ENCODE results near the gene DHH.

DHH gene

DNA sequence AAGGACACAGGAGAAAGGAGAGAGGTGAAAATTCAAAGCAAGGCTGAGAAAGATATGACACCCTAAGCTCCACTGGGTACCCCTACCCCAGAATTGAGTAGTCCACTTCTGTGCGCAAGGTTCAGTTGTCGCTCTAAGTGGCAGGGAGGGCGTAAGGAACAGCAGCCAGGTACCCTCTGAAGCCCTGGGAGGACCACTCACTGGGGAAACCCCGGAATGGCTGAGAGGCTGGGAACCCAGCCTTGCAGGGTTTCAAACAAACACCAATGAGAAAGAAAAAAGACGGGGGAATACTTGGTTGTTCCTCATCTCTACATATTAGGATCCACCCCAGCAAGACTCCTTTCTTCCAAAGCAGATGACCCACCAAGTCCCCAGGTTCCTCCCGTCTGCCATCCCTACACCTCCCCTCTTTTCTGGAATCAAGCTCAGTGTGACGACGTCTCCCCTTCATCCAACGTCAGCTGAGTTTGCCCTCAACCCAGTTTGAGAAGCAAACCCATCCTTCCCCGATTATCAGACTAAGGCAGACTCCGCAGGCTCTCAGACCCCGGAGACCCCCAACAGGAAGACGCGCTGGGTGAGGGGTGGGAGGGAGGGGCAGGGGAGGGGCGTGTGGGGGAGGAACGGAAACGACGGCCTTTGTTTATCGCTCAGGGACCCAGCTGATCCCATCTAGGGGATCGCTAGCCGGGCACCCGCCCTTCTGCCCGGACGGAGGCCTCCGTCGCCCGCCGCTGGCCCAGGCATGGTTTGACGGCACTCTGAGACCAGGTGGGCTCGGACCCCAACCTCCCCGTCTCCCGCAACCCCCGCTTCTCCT is 15.3 kb upstream of the DHH start:
- no peak for DNase-seq (ENCODE audit: low read depth)

DNA sequence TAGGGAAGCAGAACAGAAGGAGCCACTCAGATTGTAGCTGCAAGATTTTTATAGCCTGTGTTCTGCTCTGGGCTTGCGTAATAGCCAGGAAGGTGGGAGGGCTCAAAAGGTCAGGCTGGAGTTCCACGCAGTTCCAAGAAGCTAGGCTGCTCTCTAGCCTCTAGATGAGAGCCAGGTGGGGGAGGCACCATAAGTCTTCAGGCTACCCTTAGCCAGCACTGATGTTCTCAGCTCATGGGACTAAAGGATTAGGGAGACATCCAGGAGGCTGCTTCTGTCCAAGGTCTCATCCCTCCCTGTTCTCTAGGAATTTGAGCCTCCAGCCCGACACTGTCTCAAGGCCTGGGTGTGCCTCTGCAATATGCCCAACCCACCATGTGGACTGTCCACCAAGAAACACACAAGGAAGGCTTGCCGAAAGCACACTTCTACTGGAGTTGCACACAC is 14.4 kb upstream of the DHH start:
- no peak for DNase-seq (ENCODE audit: low read depth)

GRCh38 chr12:49105504-49106084 is 11.0 kb upstream of the DHH start:
- DNase-seq (ENCODE audit: low read depth) = no peak

DNA sequence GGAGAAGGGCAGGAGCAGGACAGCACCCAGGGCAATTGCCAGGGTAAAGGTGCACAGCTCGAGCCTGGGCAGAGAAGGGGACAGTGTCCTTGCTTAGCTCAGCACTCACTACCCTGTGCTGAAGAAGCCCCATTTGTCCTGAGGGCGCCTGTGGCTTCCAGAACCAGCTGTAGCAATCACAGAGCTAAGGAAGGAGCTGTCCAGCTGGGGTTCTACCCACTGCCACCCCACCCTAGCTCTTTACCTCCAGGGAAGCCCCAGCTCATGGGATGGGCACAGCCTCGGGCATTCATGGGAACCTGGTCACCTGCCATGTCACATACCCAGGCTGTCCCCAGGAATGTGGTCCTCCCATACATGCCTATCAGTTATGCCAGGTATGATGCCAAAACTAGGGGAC is 10.2 kb upstream of the DHH start:
- DNase-seq (ENCODE audit: low read depth) = no peak

DNA sequence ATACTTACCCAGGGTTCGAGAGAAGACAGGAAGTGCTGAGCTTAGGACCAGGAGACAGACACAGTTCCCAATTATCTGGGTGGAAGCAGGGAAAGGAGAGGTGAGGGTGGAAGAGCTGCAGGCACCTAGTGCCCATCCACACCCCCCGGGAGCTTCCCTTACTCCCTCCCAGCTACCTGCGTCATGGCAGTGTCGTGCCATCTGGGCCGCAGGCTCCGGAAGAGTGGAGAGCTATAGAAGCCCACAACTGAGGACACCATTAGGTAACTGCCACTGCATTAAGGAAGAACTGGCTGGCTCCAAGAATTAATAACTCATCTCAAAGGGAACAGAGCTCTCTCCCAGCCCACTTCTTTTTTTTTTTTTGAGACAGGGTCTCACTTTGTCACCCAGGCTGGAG is 5.8 kb upstream of the DHH start:
- DNase-seq (ENCODE audit: low read depth) = no peak

- no peak for DNase-seq (ENCODE audit: low read depth)
These were observed 4.1 kb upstream of the DHH start for GRCh38 chr12:49098703-49099102.

GRCh38 chr12:49098035-49098451 is 3.4 kb upstream of the DHH start:
- peak; percentile 40 for DNase-seq (ENCODE audit: low read depth)

GRCh38 chr12:49097381-49097780 is 2.8 kb upstream of the DHH start:
- no peak for DNase-seq (ENCODE audit: low read depth)

DNA sequence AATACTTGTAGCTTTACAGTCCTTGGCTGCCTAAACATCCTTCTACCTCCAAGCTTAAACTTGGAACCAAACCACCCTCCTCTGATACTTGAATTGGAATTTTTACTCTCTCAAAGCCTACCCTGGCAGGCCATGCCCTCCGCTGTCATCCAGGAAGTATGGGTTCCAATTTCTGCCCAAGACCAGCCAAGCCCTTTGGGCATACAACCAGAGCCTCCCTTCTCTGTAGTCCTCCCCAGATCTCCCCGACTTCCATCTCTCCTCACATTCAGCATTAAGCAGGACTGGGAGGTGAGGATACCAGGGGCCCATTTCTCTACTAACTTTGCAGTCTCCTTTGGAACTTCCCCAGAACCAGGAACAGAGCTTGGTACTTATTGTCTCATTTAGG is 369 bp upstream of the DHH start:
- no peak for DNase-seq (ENCODE audit: low read depth)

GRCh38 chr12:49093792-49094159 is 825 bp downstream of the DHH start:
- no peak for DNase-seq (ENCODE audit: low read depth)

DNA sequence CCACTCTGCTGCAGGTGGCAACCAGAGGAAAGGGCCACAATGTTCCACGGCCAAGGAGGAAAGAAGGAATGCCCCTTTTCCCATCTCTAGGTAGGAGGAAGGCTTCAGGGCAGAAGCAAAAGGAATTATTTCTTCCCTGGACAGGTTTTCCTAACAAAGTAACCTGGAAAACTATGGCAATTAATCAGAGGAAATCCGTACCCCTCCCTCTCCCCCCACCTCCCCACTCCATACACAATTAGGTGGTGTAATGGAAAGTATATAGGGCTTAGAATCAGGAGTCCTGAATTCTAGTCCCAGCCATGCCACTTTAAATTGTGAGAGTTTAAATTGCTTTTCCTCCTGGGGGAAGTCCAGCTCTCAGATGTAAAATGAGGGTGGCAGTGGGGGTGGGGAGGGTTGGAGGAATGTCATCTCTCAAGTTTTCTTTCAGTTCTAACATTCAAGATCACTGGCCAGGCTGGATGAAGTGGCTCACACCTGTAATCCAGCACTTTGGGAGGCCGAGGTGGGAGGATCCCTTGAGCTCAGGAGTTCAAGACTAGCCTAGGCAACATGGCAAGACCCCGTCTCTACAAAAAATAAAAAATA is 1.7 kb downstream of the DHH start:
- no peak for DNase-seq (ENCODE audit: low read depth)

- DNase-seq (ENCODE audit: low read depth) = peak; percentile 35
These were observed 2.4 kb downstream of the DHH start for GRCh38 chr12:49092086-49092815.

DNA sequence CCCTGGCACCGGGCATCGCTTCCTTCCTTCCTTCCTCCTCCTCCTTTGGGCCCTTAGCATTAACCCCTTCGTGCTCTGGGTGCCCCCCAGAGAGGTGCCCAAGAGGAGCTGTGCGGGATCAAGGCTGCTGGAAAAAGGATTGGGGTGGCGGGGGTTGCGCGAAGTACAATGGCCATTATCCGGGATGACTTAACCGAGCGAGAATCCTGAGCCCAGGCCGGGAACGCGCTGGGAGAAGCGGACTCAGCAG is 2.8 kb downstream of the DHH start:
- DNase-seq (ENCODE audit: low read depth) = no peak

- no peak for DNase-seq (ENCODE audit: low read depth)
These were observed 3.4 kb downstream of the DHH start for GRCh38 chr12:49091056-49091835.

- DNase-seq (ENCODE audit: low read depth) = no peak
These were observed 4.5 kb downstream of the DHH start for GRCh38 chr12:49089821-49090773.

DNA sequence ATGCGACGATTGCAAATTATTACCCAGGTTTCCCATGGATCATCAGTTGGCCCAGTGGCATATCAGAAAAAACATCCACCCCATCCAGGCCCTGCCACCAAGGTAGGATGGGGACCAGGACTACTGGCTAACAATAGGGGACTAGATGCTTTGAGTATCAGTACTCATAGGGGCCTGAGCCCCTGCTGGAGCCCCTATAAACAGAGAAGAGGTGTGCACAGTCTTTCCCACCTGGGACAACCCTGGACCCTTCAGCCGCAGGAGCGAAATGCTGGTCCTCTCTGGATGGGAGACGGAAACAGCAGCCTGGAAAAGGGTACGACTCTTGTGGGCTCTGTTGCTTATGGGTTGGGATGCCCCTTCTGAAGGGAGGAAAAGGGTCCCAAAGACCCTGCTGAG is 5.7 kb downstream of the DHH start:
- no peak for DNase-seq (ENCODE audit: low read depth)

DNA sequence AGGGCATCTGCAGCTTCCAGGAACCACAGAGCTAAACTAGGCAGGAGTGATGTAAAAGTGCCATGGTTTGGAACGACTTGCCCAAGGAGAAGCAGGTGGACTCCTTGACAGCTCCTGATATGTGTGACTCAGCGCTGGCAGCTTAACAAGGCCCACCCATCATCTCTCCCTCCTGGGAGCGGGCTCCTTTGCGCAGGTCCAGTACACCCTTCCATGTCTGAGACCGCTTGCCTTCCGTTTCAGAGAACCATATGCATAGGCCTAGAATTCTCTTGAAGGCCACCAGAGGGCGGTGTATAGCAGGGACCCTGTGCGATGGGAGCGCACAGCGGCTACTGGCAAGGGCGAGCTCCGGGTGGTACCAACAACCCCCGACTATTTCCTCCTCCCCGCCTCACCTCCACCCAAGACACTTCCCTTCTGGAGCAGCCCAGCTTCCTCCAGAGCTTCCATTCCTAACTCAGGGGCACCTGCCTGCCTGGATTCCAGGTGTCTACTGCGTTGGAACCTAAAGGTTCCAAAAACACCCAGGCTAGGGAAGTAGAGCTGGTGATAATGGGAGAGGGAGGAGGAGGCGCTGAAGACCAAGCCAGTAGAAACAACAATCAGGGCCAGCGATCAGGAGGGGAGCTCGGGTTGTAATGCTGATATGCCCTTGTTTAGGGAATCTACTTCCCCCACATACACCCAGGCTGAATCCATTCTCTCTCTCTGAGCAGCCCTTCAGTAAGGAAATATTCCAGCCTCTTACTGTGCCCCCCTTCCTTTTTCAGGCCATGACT is 6.3 kb downstream of the DHH start:
- peak; percentile 42 for DNase-seq (ENCODE audit: low read depth)

DNA sequence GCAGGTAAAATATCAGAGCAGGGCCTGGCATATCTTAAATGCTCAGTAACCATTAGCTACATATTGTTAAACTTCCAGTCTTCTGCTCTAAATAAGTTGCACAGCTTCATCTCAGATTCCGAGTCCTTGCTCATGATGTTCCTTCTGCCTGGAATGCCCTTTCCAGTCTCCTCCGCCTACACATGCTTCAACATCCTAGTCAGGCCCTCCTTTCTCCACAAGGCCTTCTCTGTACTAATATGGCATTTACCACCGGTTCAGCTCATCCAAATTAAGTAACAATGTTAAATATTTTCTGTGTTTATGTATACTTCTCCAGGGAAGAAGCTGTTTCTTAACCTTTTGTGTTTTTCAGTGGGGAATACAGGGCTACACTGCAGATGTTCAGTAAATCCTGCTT is 8.5 kb downstream of the DHH start:
- no peak for DNase-seq (ENCODE audit: low read depth)

- no peak for DNase-seq (ENCODE audit: low read depth)
These were observed 10.2 kb downstream of the DHH start for GRCh38 chr12:49084438-49084837.

DNA sequence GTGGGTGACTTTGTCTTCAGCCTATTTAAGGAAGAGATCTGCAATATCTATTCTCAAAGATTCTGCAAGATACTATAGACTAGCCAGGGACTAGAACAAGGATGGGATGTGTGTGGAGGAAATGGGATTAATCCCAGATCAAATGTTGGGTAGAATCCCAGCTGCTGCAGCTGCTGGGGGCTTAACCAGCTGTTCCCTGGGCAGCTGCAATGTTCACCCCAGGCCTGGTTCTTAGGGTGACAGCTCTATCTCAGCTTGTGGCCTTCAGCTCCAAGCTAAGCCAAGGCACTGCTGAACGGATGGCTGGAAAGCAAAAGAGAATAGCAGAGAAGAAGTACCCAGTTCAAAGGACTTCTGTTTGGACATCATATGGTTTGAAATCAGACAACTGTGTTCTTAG is 14.8 kb downstream of the DHH start:
- no peak for DNase-seq (ENCODE audit: low read depth)

All from stimulated activated CD8-positive, alpha-beta memory T cell treated with anti-CD3 and anti-CD28 coated beads, Interleukin-15, amount 100 ng/mL, for 1 hour (primary cell).